Measurements from ENCODE around the gene TOLLIP. TPM values are rescaled to one million over a fixed set of nuclear protein-coding genes. Genes with fewer than 3 reads are reported as not detected.

The TOLLIP gene
- total RNA-seq, 1 donor from 2014 or later, result 71.6 TPM

DNA sequence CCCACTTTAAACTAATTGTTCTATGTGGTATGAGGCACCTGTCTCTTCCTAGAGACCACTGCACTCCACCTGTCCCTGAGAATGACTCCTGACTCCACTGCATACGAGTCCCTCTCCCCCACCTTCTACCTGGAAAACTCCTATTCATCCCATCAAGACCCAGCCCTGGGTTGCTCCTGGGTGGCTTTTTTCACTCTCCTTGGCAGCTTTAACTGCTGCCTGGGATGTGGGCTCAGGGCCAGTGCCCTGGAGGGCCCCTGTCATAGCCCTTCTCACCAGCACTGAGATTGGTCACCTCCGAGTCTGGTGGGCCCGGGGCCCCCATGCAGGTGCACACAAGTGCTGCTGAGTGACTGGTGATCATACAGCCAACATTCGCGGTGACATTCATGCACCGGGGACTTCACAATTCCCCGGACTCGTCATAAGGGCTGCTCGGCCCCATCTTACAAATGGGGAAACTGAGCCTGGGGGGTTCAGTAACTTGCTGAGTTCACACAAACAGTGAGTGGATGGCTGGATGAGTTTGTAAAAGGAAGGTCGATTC lies 25.9 kb upstream of the TOLLIP start:
- H3K4me1 Mint-ChIP-seq (ENCODE audit: unreplicated experiment), result peaks cover 12% of the 10 kb centered on the region
- H3K27me3 Mint-ChIP-seq (ENCODE audit: unreplicated experiment), result peaks cover 37% of the 10 kb centered on the region
- no peaks in the 10 kb centered on the region for H3K36me3 Mint-ChIP-seq (ENCODE audit: unreplicated experiment)
- H3K9me3 Mint-ChIP-seq (ENCODE audit: unreplicated experiment), result no peaks in the 10 kb centered on the region
- TF ChIP-seq, protein P1, sequence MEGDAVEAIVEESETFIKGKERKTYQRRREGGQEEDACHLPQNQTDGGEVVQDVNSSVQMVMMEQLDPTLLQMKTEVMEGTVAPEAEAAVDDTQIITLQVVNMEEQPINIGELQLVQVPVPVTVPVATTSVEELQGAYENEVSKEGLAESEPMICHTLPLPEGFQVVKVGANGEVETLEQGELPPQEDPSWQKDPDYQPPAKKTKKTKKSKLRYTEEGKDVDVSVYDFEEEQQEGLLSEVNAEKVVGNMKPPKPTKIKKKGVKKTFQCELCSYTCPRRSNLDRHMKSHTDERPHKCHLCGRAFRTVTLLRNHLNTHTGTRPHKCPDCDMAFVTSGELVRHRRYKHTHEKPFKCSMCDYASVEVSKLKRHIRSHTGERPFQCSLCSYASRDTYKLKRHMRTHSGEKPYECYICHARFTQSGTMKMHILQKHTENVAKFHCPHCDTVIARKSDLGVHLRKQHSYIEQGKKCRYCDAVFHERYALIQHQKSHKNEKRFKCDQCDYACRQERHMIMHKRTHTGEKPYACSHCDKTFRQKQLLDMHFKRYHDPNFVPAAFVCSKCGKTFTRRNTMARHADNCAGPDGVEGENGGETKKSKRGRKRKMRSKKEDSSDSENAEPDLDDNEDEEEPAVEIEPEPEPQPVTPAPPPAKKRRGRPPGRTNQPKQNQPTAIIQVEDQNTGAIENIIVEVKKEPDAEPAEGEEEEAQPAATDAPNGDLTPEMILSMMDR (IDR thresholded peaks at IDR 0.05), result no peak
- peak overlapping the region; percentile 61 for H3K4me3 Mint-ChIP-seq (ENCODE audit: unreplicated experiment)
- no peak overlapping the region for H3K27ac Mint-ChIP-seq (ENCODE audit: unreplicated experiment)
- no peak for DNase-seq (ENCODE audit: extremely low spot score, unreplicated experiment)

DNA sequence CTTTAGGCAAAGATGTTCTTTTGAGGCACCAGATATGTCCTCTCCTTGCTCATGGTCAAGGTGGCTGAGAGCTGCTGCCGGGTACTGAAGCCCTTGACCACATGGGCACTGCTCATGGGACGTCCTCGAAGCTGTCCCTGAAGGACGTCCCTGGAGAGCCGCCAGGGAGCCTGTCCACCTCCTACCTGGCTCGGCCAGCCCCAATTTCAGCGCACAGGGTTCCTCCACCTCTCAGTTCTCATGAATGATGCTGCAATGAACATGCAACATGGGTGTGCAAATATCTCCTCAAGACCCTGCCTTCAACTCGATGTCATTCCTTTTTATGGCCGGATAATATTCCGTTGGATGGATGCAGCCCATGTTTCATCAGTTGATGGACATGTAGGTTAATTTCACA lies 24.4 kb upstream of the TOLLIP start:
- Mint-ChIP-seq H3K27me3 (ENCODE audit: unreplicated experiment) (peaks cover 40% of the 10 kb centered on the region), H3K9me3 (ENCODE audit: unreplicated experiment) (peaks cover 1% of the 10 kb centered on the region), H3K27ac (ENCODE audit: unreplicated experiment) (no peak overlapping the region), H3K36me3 (ENCODE audit: unreplicated experiment) (no peaks in the 10 kb centered on the region), H3K4me3 (ENCODE audit: unreplicated experiment) (no peak overlapping the region), H3K4me1 (ENCODE audit: unreplicated experiment) (peaks cover 12% of the 10 kb centered on the region)
- TF ChIP-seq, protein P1 (IDR thresholded peaks at IDR 0.05), result no peak
- no peak for DNase-seq (ENCODE audit: extremely low spot score, unreplicated experiment)

DNA sequence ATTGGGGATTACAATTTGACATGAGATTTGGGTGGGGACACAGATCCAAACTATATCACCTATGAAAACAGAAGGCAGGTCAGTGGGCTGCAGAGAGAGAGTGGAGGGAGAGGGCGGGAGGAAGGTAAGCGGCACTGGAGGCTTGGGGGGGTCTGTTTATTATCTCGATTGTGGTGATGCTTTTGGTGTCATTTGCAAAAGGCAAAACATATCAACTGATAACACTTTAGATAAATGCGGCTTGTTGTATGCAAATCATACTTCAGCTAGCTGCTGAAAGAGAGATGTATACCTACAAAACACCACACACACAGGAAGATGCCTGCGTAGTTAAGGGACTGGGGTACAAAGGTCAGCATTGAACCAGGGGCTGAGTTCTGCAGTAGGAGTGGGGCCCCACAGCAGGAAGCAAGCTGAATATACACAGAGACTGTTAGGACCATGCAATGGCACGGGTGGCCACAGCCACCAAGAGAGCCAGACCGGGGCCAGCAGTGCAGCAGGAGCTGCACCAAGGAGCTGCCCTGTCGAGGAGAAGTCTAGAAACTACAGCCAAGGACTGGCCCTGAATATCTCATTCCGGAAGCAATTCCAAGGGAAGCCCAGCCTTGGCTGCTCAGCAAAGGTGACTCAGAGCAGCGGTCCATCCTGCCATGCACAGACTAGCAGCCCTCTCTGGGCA lies 23.8 kb upstream of the TOLLIP start:
- DNase-seq (ENCODE audit: extremely low spot score, unreplicated experiment), result no peak

DNA sequence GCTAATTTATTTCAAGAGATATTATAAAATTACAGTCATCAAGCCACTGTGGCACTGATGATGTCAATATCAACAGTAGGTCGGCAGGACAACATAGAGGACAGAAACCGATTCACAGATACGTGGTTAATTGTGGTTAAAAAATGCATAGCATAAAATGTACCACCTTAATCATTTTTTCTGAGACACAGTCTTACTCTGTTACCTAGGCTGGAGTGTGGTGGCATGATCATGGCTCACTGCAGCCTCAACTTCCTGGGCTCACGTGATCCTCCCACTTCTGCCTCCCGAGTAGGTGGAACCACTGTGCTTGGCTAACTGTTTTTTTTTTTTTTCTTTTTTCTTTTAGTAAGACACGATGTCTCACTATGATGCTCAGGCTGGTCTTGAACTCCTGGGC lies 21.0 kb upstream of the TOLLIP start:
- Mint-ChIP-seq H3K4me3 (ENCODE audit: unreplicated experiment) (no peak overlapping the region), H3K27ac (ENCODE audit: unreplicated experiment) (no peak overlapping the region), H3K9me3 (ENCODE audit: unreplicated experiment) (peaks cover 25% of the 10 kb centered on the region), H3K27me3 (ENCODE audit: unreplicated experiment) (peaks cover 39% of the 10 kb centered on the region), H3K36me3 (ENCODE audit: unreplicated experiment) (peaks cover 3% of the 10 kb centered on the region), H3K4me1 (ENCODE audit: unreplicated experiment) (peaks cover under 1% of the 10 kb centered on the region)
- DNase-seq (ENCODE audit: extremely low spot score, unreplicated experiment), result no peak
- TF ChIP-seq, protein P1 (IDR thresholded peaks at IDR 0.05), result no peak

More for the DNA sequence above, 23.8 kb upstream of the TOLLIP start:
- H3K36me3 Mint-ChIP-seq (ENCODE audit: unreplicated experiment), result no peaks in the 10 kb centered on the region
- TF ChIP-seq, protein P1 (IDR thresholded peaks at IDR 0.05), result no peak
- no peak overlapping the region for H3K4me3 Mint-ChIP-seq (ENCODE audit: unreplicated experiment)
- H3K9me3 Mint-ChIP-seq (ENCODE audit: unreplicated experiment), result peaks cover 5% of the 10 kb centered on the region
- H3K4me1 Mint-ChIP-seq (ENCODE audit: unreplicated experiment), result peaks cover 11% of the 10 kb centered on the region
- H3K27ac Mint-ChIP-seq (ENCODE audit: unreplicated experiment), result no peak overlapping the region
- H3K27me3 Mint-ChIP-seq (ENCODE audit: unreplicated experiment), result peaks cover 38% of the 10 kb centered on the region

DNA sequence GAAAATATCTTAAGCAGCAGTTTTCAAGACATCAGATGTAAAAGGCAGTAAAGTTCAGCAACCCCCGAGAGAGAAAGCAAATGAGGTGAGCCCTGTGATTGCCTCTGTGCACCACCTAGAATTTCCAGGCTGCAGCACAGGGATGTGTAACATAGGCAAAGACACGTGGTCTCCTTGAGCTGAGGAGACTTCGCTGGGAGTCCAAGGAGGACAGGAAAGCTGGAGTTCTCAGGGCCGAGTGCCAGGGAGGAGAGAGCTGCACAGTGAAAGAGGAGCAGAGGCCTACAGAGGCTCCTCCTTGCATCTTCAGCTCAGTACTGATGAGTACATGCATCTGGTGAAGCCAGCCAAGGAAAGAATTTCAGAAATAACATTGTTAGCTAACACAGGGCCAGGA lies 17.6 kb upstream of the TOLLIP start:
- Mint-ChIP-seq H3K27ac (ENCODE audit: unreplicated experiment) (no peak overlapping the region), H3K36me3 (ENCODE audit: unreplicated experiment) (peaks cover 3% of the 10 kb centered on the region), H3K4me1 (ENCODE audit: unreplicated experiment) (no peaks in the 10 kb centered on the region), H3K4me3 (ENCODE audit: unreplicated experiment) (no peak overlapping the region), H3K27me3 (ENCODE audit: unreplicated experiment) (peaks cover 45% of the 10 kb centered on the region), H3K9me3 (ENCODE audit: unreplicated experiment) (peaks cover 25% of the 10 kb centered on the region)
- TF ChIP-seq, protein P1 (IDR thresholded peaks at IDR 0.05), result no peak
- peak; percentile 67 for DNase-seq (ENCODE audit: extremely low spot score, unreplicated experiment)

Measured in osteocyte (in vitro differentiated cells).